A549 (cell line): ENCODE results near the gene TRIM45. TPM values are rescaled to one million over a fixed set of nuclear protein-coding genes. Genes with fewer than 3 reads are reported as not detected.

ENCODE experiments used
- ATAC-seq, 2 experiments: fragments of 200-7000 bp in 1 of 2; fragments of >200 bp in 1 of 2; cut with Nextera tagmentation in 1 of 2; cut with Tn5 transposase in 1 of 2; 3 replicates each; pipeline versions ENCODE4 v1.8.0 to v1.9.1; 2018 to 2020; ENCODE audit warnings: mild to moderate bottlenecking in 1 of 2, moderate library complexity in 1 of 2
- CTCF ChIA-PET: fragments of 300-600 bp; sonication (Branson Sonifier 250); formaldehyde crosslinking; extraction: SDS; loops from one replicate; lab custom pipeline; 2021; ENCODE audit warnings: antibody characterized with exemption, inconsistent platforms; lab: Yijun Ruan, JAX
- POLR2A ChIA-PET: fragments of 350-600 bp; formaldehyde crosslinking; extraction: SDS; loops from one replicate; lab custom pipeline; 2021; ENCODE audit warnings: antibody characterized with exemption, inconsistent platforms; lab: Yijun Ruan, JAX
- DNase-seq, 2 experiments: peaks; one replicate each; pipeline versions ENCODE4 v3.0.0 to v3.0.0-alpha.2; 2011 to 2016; ENCODE audit warnings: low read depth in 1 of 2, low spot score in 1 of 2
- FAIRE-seq: peaks from 2 replicates; lab custom pipeline; 2011; peaks lifted over from hg19 to GRCh38; lab: Jason Lieb, UNC
- H3K27ac ChIP-seq, 2 experiments: fragments of >200 bp; sonication (Bioruptor Twin); formaldehyde crosslinking; 3 replicates each; pipeline ENCODE4 v1.5.1; 2016 to 2017
- H3K4me1 ChIP-seq: fragments of >200 bp; sonication (Bioruptor Twin); formaldehyde crosslinking; 3 replicates; pipeline ENCODE4 v1.6.1; 2016
- H3K4me2 ChIP-seq: fragments of >200 bp; sonication (Bioruptor Twin); formaldehyde crosslinking; 3 replicates; pipeline ENCODE4 v1.6.1; 2016
- H3K4me3 ChIP-seq: fragments of >200 bp; sonication (Bioruptor Twin); formaldehyde crosslinking; 3 replicates; pipeline ENCODE4 v1.5.1; 2016
- H3K9me3 ChIP-seq: fragments of >200 bp; sonication (Bioruptor Twin); formaldehyde crosslinking; 3 replicates; pipeline ENCODE4 v1.6.1; 2016
- ATOH8 ChIP-seq: fragments of 250-450 bp; sonication (Bioruptor Pico); IDR thresholded peaks from 2 replicates; pipeline ENCODE4 v1.5.0; 2020; ENCODE audit warnings: low read depth, mild to moderate bottlenecking, moderate library complexity
- BCL3 ChIP-seq: fragments of >200 bp; sonication (Bioruptor Twin); formaldehyde crosslinking; IDR thresholded peaks from 3 replicates; pipeline ENCODE4 v1.6.1; 2016
- BHLHE40 ChIP-seq: IDR thresholded peaks from 2 replicates; pipeline ENCODE4 v1.6.1; 2012; ENCODE audit warnings: low read depth, low read length, inconsistent platforms
- CBX2 ChIP-seq: fragments of 200-600 bp; sonication (generic); IDR thresholded peaks from 2 replicates; pipeline ENCODE4 v1.6.1; 2016; ENCODE audit warnings: low read depth, mild to moderate bottlenecking, borderline replicate concordance
- CBX8 ChIP-seq: fragments of 200-600 bp; sonication (generic); IDR thresholded peaks from 2 replicates; pipeline ENCODE4 v1.6.1; 2016
- CEBPB ChIP-seq, 2 experiments: fragments of >200 bp in 1 of 2; sonication (Bioruptor Twin) in 1 of 2; formaldehyde crosslinking in 1 of 2; IDR thresholded peaks; 2 replicates each; pipeline ENCODE4 v1.6.1; 2012 to 2016
- E2F6 ChIP-seq: IDR thresholded peaks from 2 replicates; pipeline ENCODE4 v1.6.1; 2012; ENCODE audit warnings: low read depth, borderline replicate concordance
- EHMT2 ChIP-seq: fragments of 200-600 bp; sonication (generic); IDR thresholded peaks from 2 replicates; pipeline ENCODE4 v1.6.1; 2016; ENCODE audit warnings: antibody characterized with exemption, low read depth, mild to moderate bottlenecking, moderate library complexity
- EP300 ChIP-seq, 2 experiments: fragments of >200 bp; sonication (Bioruptor Twin); formaldehyde crosslinking; IDR thresholded peaks; 2 replicates in 1 of 2; 3 replicates in 1 of 2; pipeline ENCODE4 v1.6.1; 2016 to 2017
- ESRRA ChIP-seq: fragments of 150-350 bp; IDR thresholded peaks from 2 replicates; pipeline ENCODE4 v1.6.1; 2014; ENCODE audit warnings: mild to moderate bottlenecking, low read length, borderline replicate concordance
- FOXS1 ChIP-seq: fragments of 250-450 bp; sonication (Bioruptor Pico); IDR thresholded peaks from 2 replicates; pipeline ENCODE4 v1.5.0; 2020; ENCODE audit warnings: mild to moderate bottlenecking, moderate library complexity
- GATA3 ChIP-seq: IDR thresholded peaks from 2 replicates; pipeline ENCODE4 v1.6.1; 2012; ENCODE audit warnings: borderline replicate concordance
- HES2 ChIP-seq: fragments of >200 bp; sonication (Bioruptor Twin); formaldehyde crosslinking; IDR thresholded peaks from 2 replicates; pipeline ENCODE4 v1.6.1; 2016
- HOXA7 ChIP-seq: fragments of 250-450 bp; sonication (Bioruptor Pico); IDR thresholded peaks from 2 replicates; pipeline ENCODE4 v1.5.0; 2020; ENCODE audit warnings: mild to moderate bottlenecking, moderate library complexity
- JUN ChIP-seq, 2 experiments: fragments of >200 bp; sonication (Bioruptor Twin); formaldehyde crosslinking; IDR thresholded peaks; 2 replicates in 1 of 2; 3 replicates in 1 of 2; pipeline ENCODE4 v1.6.1; 2016 to 2017
- MAZ ChIP-seq: fragments of 150-350 bp; IDR thresholded peaks from 2 replicates; pipeline ENCODE4 v1.6.1; 2014; ENCODE audit warnings: antibody characterized with exemption, low read depth, low read length, borderline replicate concordance
- NFE2L2 ChIP-seq: fragments of 150-350 bp; conservative IDR thresholded peaks from 2 replicates; pipeline ENCODE4 v1.6.1; 2014; ENCODE audit warnings: low read length
- NPAS2 ChIP-seq: fragments of 250-450 bp; sonication (Bioruptor Pico); IDR thresholded peaks from 2 replicates; pipeline ENCODE4 v1.8.0; 2022; ENCODE audit warnings: mild to moderate bottlenecking, moderate library complexity, borderline replicate concordance
- PHF8 ChIP-seq: fragments of 200-600 bp; sonication (generic); IDR thresholded peaks from 2 replicates; pipeline ENCODE4 v1.6.1; 2016; ENCODE audit warnings: low read depth, mild to moderate bottlenecking, antibody characterized with exemption, moderate library complexity, borderline replicate concordance
- POLR2A ChIP-seq: IDR thresholded peaks from 2 replicates; pipeline ENCODE4 v1.6.1; 2012; ENCODE audit warnings: mild to moderate bottlenecking, low read length
- REST ChIP-seq: fragments of 200-600 bp; sonication (generic); IDR thresholded peaks from 2 replicates; pipeline ENCODE4 v1.6.1; 2016; ENCODE audit warnings: antibody characterized with exemption, mild to moderate bottlenecking, moderate library complexity
- RFX5 ChIP-seq: fragments of 450-650 bp; IDR thresholded peaks from 2 replicates; pipeline ENCODE4 v1.7.1; 2014; ENCODE audit warnings: antibody characterized with exemption, mild to moderate bottlenecking, moderate library complexity
- RNF2 ChIP-seq: fragments of 200-600 bp; sonication (generic); IDR thresholded peaks from 2 replicates; pipeline ENCODE4 v1.6.1; 2016; ENCODE audit warnings: low read depth, mild to moderate bottlenecking, antibody characterized with exemption, moderate library complexity, borderline replicate concordance
- SMC3 ChIP-seq: fragments of >200 bp; sonication (Bioruptor Twin); formaldehyde crosslinking; IDR thresholded peaks from 3 replicates; pipeline ENCODE4 v1.6.1; 2018; ENCODE audit warnings: inconsistent platforms
- USF2 ChIP-seq: fragments of 450-650 bp; IDR thresholded peaks from 2 replicates; pipeline ENCODE4 v1.6.1; 2014; ENCODE audit warnings: antibody characterized with exemption
- ZFP36 ChIP-seq: fragments of 450-650 bp; IDR thresholded peaks from 2 replicates; pipeline ENCODE4 v1.6.1; 2014; ENCODE audit warnings: borderline replicate concordance; ENCODE audit not compliant: partially characterized antibody
- ZSCAN20 ChIP-seq: fragments of 250-450 bp; sonication (Bioruptor Pico); IDR thresholded peaks from 2 replicates; pipeline ENCODE4 v1.8.0; 2022; ENCODE audit warnings: mild to moderate bottlenecking, moderate library complexity
- WGBS: methylation state at CpG from one replicate; pipeline ENCODE4 v1.1.6; 2017; ENCODE audit errors: missing lambda C conversion rate; 5-methylcytosine and 5-hydroxymethylcytosine counted together
- polyA plus RNA-seq, 4 experiments: library from polyadenylated mRNA; depleted of rRNA in 3 of 4; stranded (reverse); fragments of >200 nt; fragmentation: RNase III in 1 of 4; extraction: RNeasy Plus Mini Kit Qiagen cat#74134 plus additional on column Dnase treatment in 1 of 4; gene quantifications; 2 replicates in 3 of 4; 3 replicates in 1 of 4; pipeline ENCODE4 v1.2.3, GENCODE V29; 2011 to 2017

TRIM45 gene
- polyA plus RNA-seq, 2 of the 4 experiments (the other 2 are of a cell fraction) = 3.0 to 3.4 TPM

GRCh38 chr1:117070124-117070523 is 51.4 kb downstream of the TRIM45 start:
- H3K27ac ChIP-seq = no peak overlapping the region
- WGBS = 89% methylated on average over 2 of the region's 2 CpGs
- H3K4me3 ChIP-seq = no peak overlapping the region
- CTCF ChIA-PET = interaction anchor here (0.6 to 9.3 kb wide), 4 partner anchors 21 to 214 kb away, joined by 3 to 126 read pairs (median 28); no protein-coding TSS in a partner anchor
- no peak for ATAC-seq
- TF ChIP-seq NFE2L2 = no peak
- no peak for TF ChIP-seq BCL3
- no peak for TF ChIP-seq E2F6
- TF ChIP-seq ZFP36 = no peak
- no peak for TF ChIP-seq RFX5
- TF ChIP-seq HOXA7 (CRISPR knock-in tag) = no peak
- TF ChIP-seq SMC3 = no peak
- no peak for TF ChIP-seq JUN (IDR thresholded peaks at IDR 0.05)
- no peak for TF ChIP-seq HES2
- TF ChIP-seq REST = no peak
- TF ChIP-seq BHLHE40 = no peak
- TF ChIP-seq CBX2 = no peak
- TF ChIP-seq NPAS2 (CRISPR knock-in tag) = no peak
- TF ChIP-seq ESRRA = no peak
- no peak for TF ChIP-seq EP300 (IDR thresholded peaks at IDR 0.05)
- TF ChIP-seq MAZ = no peak
- TF ChIP-seq RNF2 = no peak
- TF ChIP-seq GATA3 = no peak
- TF ChIP-seq ATOH8 (CRISPR knock-in tag) = no peak
- TF ChIP-seq, all 56 proteins: peak for 0
- DNase-seq (no peak), FAIRE-seq (no peak)
- POLR2A ChIA-PET = no interaction called here
- no peak overlapping the region for H3K4me2 ChIP-seq
- no peaks in the 10 kb centered on the region for H3K4me1 ChIP-seq
- no peaks in the 10 kb centered on the region for H3K9me3 ChIP-seq

- 100% methylated on average over 4 of the region's 4 CpGs for WGBS
- ChIA-PET POLR2A (no interaction called here), CTCF (interaction anchor here (0.6 to 9.3 kb wide), 6 partner anchors 11 to 220 kb away, joined by 3 to 126 read pairs (median 15); no protein-coding TSS in a partner anchor)
- Histone ChIP-seq H3K9me3 (no peaks in the 10 kb centered on the region), H3K4me3 (no peak overlapping the region), H3K4me2 (no peak overlapping the region), H3K4me1 (no peaks in the 10 kb centered on the region), H3K27ac (no peak overlapping the region)
- ATAC-seq = no peak
- DNase-seq = no peak
- FAIRE-seq = no peak
- TF ChIP-seq POLR2A (no peak), CEBPB (IDR thresholded peaks at IDR 0.05) (no peak), CBX8 (no peak), USF2 (no peak), ZSCAN20 (no peak), SMC3 (no peak), FOXS1 (CRISPR knock-in tag) (no peak), RFX5 (no peak), EHMT2 (no peak), HOXA7 (CRISPR knock-in tag) (no peak), E2F6 (no peak), JUN (IDR thresholded peaks at IDR 0.05) (no peak), PHF8 (no peak)
These were observed 52.2 kb downstream of the TRIM45 start for GRCh38 chr1:117069220-117069844.
